ENCODE measurements around the gene UBR1. TPM values are rescaled to one million over a fixed set of nuclear protein-coding genes. Genes with fewer than 3 reads are reported as not detected.
"Not testable (repeated sequence)": the region's sequence is repeated elsewhere in the genome, so short reads cannot be mapped to it uniquely, and the experiment has no call there.

Gene UBR1
- total RNA-seq, 4 donors from 2014 or later: 11.6 to 38.2 (median 17.2) TPM

DNA sequence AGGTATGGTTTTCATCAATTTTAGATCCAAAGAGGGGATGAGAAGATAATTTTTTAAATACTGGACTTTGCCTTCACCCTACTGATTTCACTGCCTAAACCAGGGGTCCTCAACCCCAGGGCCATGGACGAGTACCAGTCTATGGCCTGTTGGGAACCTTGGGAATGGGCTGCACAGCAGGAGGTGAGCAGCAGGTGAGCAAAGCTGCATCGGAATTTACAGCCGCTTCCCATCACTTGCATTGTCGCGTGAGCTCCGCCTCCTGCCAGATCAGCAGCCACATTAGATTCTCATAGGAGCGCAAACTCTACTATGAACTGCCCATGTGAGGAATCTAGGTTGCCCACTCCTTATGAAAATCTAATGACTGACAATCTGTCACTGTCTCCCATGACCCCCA is 109.0 kb downstream of the UBR1 start:
- no peak for DNase-seq (ENCODE audit: low spot score in 2 of 2)
- H3K4me3 ChIP-seq (ENCODE audit: low read depth, poor library complexity, severe bottlenecking): no peak overlapping the region
- WGBS, 2 donors: 96% methylated on average over 7 of the region's 7 CpGs
- intact Hi-C loops (cut with DNase I; ENCODE audit: low total_unique reads): no loop called here
- TF ChIP-seq CTCF (IDR thresholded peaks at IDR 0.05) (no peak), POLR2A (IDR thresholded peaks at IDR 0.05) (no peak)

- no peak for TF ChIP-seq CTCF (IDR thresholded peaks at IDR 0.05)
- TF ChIP-seq POLR2A (IDR thresholded peaks at IDR 0.05): no peak
- H3K4me3 ChIP-seq (ENCODE audit: low read depth, poor library complexity, severe bottlenecking): no peak overlapping the region
- WGBS, 2 donors: 97 to 100% methylated on average over 2 of the region's 2 CpGs
- intact Hi-C loops (cut with DNase I; ENCODE audit: low total_unique reads): no loop called here
- no peak for DNase-seq (ENCODE audit: low spot score in 2 of 2)
These were observed 111.3 kb downstream of the UBR1 start for GRCh38 chr15:42994546-42994945.

- 51 to 58% methylated on average over 3 of the region's 3 CpGs for WGBS, 2 donors
- no peak overlapping the region for H3K4me3 ChIP-seq (ENCODE audit: low read depth, poor library complexity, severe bottlenecking)
- TF ChIP-seq CTCF (IDR thresholded peaks at IDR 0.05) (no peak), POLR2A (IDR thresholded peaks at IDR 0.05) (no peak)
- no peak for DNase-seq (ENCODE audit: low spot score in 2 of 2)
- intact Hi-C loops (cut with DNase I; ENCODE audit: low total_unique reads): no loop called here
These were observed 113.2 kb downstream of the UBR1 start for GRCh38 chr15:42992626-42993025.

GRCh38 chr15:42986693-42987342 is 119.0 kb downstream of the UBR1 start:
- WGBS, 2 donors: 92 to 94% methylated on average over 12 to 16 of the region's 20 CpGs
- no peak for TF ChIP-seq POLR2A (IDR thresholded peaks at IDR 0.05)
- TF ChIP-seq CTCF (IDR thresholded peaks at IDR 0.05): no peak
- no peak overlapping the region for H3K4me3 ChIP-seq (ENCODE audit: low read depth, poor library complexity, severe bottlenecking)
- intact Hi-C loops (cut with DNase I; ENCODE audit: low total_unique reads): no loop called here
- no peak for DNase-seq (ENCODE audit: low spot score in 2 of 2)

GRCh38 chr15:42984493-42985034 is 121.3 kb downstream of the UBR1 start:
- no peak for TF ChIP-seq POLR2A (IDR thresholded peaks at IDR 0.05)
- TF ChIP-seq CTCF (IDR thresholded peaks at IDR 0.05): no peak
- 93 to 98% methylated on average over 1 of the region's 1 CpG for WGBS, 2 donors
- intact Hi-C loops (cut with DNase I; ENCODE audit: low total_unique reads): no loop called here
- no peak for DNase-seq (ENCODE audit: low spot score in 2 of 2)
- no peak overlapping the region for H3K4me3 ChIP-seq (ENCODE audit: low read depth, poor library complexity, severe bottlenecking)

GRCh38 chr15:42979113-42979512 is 126.7 kb downstream of the UBR1 start:
- 97 to 99% methylated on average over 6 of the region's 6 CpGs for WGBS, 2 donors
- intact Hi-C loops (cut with DNase I; ENCODE audit: low total_unique reads); H3K4me3 ChIP-seq (ENCODE audit: low read depth, poor library complexity, severe bottlenecking); DNase-seq (ENCODE audit: low spot score in 2 of 2): not testable (repeated sequence)
